Measurements from ENCODE around the gene PRPSAP2.
"Not testable (repeated sequence)": the region's sequence is repeated elsewhere in the genome, so short reads cannot be mapped to it uniquely, and the experiment has no call there.

Gene PRPSAP2

GRCh38 chr17:18855831-18856569, 1.9 kb upstream of the PRPSAP2 start:
- DNase-seq (ENCODE audit: low spot score) = peak; percentile 88
- TF ChIP-seq, protein P1, sequence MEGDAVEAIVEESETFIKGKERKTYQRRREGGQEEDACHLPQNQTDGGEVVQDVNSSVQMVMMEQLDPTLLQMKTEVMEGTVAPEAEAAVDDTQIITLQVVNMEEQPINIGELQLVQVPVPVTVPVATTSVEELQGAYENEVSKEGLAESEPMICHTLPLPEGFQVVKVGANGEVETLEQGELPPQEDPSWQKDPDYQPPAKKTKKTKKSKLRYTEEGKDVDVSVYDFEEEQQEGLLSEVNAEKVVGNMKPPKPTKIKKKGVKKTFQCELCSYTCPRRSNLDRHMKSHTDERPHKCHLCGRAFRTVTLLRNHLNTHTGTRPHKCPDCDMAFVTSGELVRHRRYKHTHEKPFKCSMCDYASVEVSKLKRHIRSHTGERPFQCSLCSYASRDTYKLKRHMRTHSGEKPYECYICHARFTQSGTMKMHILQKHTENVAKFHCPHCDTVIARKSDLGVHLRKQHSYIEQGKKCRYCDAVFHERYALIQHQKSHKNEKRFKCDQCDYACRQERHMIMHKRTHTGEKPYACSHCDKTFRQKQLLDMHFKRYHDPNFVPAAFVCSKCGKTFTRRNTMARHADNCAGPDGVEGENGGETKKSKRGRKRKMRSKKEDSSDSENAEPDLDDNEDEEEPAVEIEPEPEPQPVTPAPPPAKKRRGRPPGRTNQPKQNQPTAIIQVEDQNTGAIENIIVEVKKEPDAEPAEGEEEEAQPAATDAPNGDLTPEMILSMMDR (IDR thresholded peaks at IDR 0.05; ENCODE audit: extremely low read depth, missing control alignments) = no peak

GRCh38 chr17:18856570-18856915, 1.4 kb upstream of the PRPSAP2 start:
- DNase-seq (ENCODE audit: low spot score) = no peak
- TF ChIP-seq, protein P1 (IDR thresholded peaks at IDR 0.05; ENCODE audit: extremely low read depth, missing control alignments) = no peak

DNA sequence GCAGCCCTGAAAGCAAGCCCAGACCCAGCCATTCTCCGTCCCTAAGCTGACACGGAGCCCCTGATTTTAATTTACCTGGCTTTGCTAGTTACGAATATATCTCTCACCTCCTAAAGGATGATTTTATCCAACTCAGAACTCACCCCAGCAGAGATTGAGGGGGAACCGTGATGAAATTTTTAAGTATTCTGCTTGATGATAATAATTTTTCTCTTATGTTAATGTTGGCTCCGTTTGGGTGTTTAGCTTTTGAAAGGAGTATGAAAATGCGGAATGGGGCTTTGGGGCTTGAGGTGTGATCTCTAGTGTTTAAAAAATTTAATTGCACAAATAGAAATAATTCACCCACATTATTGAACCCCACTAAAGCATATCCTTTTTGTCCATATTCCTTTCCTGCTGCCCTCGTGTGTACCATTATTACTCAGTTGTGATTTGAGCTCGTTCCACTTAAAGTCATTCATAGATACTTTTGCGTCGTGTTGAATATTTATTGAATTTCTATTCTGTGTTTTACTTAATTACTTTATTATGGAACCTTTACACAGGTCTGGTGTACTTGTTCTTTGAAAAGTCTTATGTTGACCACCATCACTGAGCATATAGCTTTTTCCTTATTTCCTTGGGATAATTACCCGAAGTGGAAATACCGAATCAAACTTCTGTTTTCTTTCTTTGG, 775 bp downstream of the PRPSAP2 start:
- no peak for DNase-seq (ENCODE audit: low spot score)
- TF ChIP-seq, protein P1 (IDR thresholded peaks at IDR 0.05; ENCODE audit: extremely low read depth, missing control alignments) = no peak

DNA sequence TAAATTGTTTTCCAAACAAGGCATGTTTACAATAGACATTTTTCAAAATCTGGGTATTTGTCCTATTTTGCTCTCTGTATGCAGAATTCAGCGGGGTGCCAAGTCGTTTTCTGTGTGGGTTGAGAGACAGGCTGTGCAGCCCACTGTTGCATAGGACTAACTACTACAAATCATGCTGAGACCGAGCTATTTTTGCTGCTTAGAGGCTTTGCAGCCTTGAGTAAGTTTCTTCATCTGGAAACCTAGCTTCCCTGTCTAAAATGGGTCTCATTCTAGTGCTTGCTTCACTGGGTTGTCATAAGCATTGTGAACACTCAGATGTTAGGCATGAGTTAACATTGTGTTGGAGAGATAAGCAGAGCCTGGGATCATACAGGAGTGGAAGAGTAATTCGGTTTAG, 1.3 kb downstream of the PRPSAP2 start:
- no peak for DNase-seq (ENCODE audit: low spot score)
- TF ChIP-seq, protein P1 (IDR thresholded peaks at IDR 0.05; ENCODE audit: extremely low read depth, missing control alignments) = no peak

DNA sequence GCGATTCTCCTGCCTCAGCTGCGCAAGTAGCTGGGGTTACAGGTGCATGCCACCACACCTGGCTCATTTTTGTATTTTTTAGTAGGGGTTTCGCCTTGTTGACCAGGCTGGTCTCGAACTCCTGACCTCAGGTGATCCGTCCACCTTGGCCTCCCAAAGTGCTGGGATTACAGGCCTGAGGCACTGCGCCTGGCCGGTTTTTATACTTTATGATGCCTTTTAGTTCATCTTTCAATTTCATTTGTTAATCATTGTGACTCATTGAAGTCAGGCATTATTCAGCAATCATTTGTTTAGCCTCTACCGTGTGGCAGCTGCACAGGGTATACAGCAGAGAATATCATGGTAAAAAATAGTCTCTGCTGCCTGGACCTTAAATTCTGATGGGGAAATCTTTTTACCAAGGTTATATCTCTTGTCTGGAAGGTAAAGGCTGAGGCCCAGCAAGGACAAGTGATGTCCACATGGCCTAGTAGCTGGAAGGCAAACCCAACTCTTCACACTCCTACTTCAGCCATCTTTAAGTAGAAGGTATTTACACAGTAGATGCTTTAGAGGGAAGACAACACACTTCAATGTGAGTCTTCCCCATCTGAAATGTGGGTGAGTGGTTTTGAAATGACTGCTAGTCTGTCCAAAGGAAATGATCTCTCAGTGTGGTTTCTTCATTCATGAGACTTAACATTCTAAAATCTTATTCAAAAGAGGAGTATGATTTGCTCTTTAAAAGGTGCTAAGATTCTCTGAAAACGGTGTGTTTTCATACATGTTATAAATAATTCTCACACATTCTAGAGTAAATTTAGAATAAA, 2.4 kb downstream of the PRPSAP2 start:
- TF ChIP-seq, protein P1 (IDR thresholded peaks at IDR 0.05; ENCODE audit: extremely low read depth, missing control alignments) = no peak
- peak; percentile 74 for DNase-seq (ENCODE audit: low spot score)

GRCh38 chr17:18862011-18862410, 4.1 kb downstream of the PRPSAP2 start:
- TF ChIP-seq, protein P1 (IDR thresholded peaks at IDR 0.05; ENCODE audit: extremely low read depth, missing control alignments) = no peak
- no peak for DNase-seq (ENCODE audit: low spot score)

DNA sequence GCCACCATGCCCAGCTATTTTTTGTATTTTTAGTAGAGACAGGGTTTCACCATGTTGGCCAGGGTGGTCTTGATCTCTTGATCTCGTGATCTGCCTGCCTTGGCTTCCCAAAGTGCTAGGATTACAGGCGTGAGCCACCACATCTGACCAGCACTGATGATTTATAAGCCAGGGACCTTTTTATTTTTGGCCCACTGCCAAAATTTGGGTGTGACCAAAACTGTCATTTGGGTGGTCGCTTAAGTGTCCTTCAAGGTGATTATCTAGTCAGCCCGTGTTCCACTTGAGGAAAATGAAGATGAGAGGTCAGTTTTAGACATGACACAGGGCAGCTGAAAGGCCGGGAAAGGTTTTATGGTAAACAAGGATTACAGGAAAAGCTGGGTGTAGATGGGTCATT, 7.1 kb downstream of the PRPSAP2 start:
- DNase-seq (ENCODE audit: low spot score) = not testable (repeated sequence)

Measured in GM20000 (cell line).